H1 (cell line): Measurements from ENCODE around the gene MPPED1. TPM values are rescaled to one million over a fixed set of nuclear protein-coding genes. Genes with fewer than 3 reads are reported as not detected.

Experiments
- CEBPB ChIP-seq: IDR thresholded peaks from 2 replicates; pipeline ENCODE4 v1.6.1; 2012; ENCODE audit warnings: low read depth, low read length
- CREB1 ChIP-seq: IDR thresholded peaks from 2 replicates; pipeline ENCODE4 v1.6.1; 2012; ENCODE audit warnings: inconsistent platforms
- CTCF ChIP-seq, 3 experiments: IDR thresholded peaks; 1 replicate in 2 of 3; 2 replicates in 1 of 3; pipeline versions ENCODE4 v1.5.1 to v1.6.1; 2011; ENCODE audit warnings: low read length in 3 of 3, mild to moderate bottlenecking in 3 of 3, inconsistent platforms in 2 of 3, low read depth in 1 of 3, moderate library complexity in 1 of 3; ENCODE audit not compliant: insufficient read depth in 1 of 3; ENCODE audit errors: control extremely low read depth in 1 of 3
- EP300 ChIP-seq, 2 experiments: IDR thresholded peaks; 1 replicate in 1 of 2; 2 replicates in 1 of 2; pipeline ENCODE4 v1.6.1; 2011 to 2012; ENCODE audit warnings: low read depth in 2 of 2, low read length in 2 of 2, mild to moderate bottlenecking in 2 of 2, borderline replicate concordance in 1 of 2, inconsistent platforms in 1 of 2, moderate library complexity in 1 of 2
- GABPA ChIP-seq: IDR thresholded peaks from 2 replicates; pipeline ENCODE4 v1.6.1; 2011; ENCODE audit warnings: mild to moderate bottlenecking, low read length, moderate library complexity, borderline replicate concordance; ENCODE audit not compliant: insufficient read depth
- HDAC2 ChIP-seq, 2 experiments: fragments of 300-600 bp in 1 of 2; sonication (generic) in 1 of 2; IDR thresholded peaks; 2 replicates each; pipeline ENCODE4 v1.6.1; 2011 to 2012; ENCODE audit warnings: low read depth in 2 of 2, low read length in 2 of 2, mild to moderate bottlenecking in 2 of 2, moderate library complexity in 2 of 2, borderline replicate concordance in 1 of 2, inconsistent platforms in 1 of 2
- SP2 ChIP-seq: IDR thresholded peaks from 2 replicates; pipeline ENCODE4 v1.6.1; 2012; ENCODE audit warnings: mild to moderate bottlenecking, low read length, inconsistent platforms
- SUZ12 ChIP-seq: fragments of 200-600 bp; sonication (generic); IDR thresholded peaks from 2 replicates; pipeline ENCODE4 v1.6.1; 2012; ENCODE audit warnings: mild to moderate bottlenecking, inconsistent platforms, low read length, moderate library complexity, mixed read lengths
- polyA plus RNA-seq, 7 experiments: library from polyadenylated mRNA; depleted of rRNA in 3 of 7; stranded (reverse) in 5 of 7; unstranded in 2 of 7; fragments of >200 nt in 5 of 7; fragments of 200-250 nt in 2 of 7; gene quantifications; 1 replicate in 5 of 7; 2 replicates in 1 of 7; 4 replicates in 1 of 7; pipeline versions ENCODE4 v1.2.1 to v1.2.3, GENCODE V29; 2011 to 2013; ENCODE audit warnings: missing spikeins in 2 of 7, mixed read lengths in 2 of 7
- total RNA-seq: library from RNA; stranded (reverse); fragmentation: NEBNext Ultra II Directional; extraction: Animal tissue kit (Norgen Biotek cat#: 25700); gene quantifications from 2 replicates; pipeline ENCODE4 v1.2.1, GENCODE V29; 2021

MPPED1 gene
- total and polyA plus RNA-seq, 2 of the 8 experiments (the other 6 are each of a cell fraction or from before 2014, with no cell fraction given) = 0.29 to 0.37 TPM

DNA sequence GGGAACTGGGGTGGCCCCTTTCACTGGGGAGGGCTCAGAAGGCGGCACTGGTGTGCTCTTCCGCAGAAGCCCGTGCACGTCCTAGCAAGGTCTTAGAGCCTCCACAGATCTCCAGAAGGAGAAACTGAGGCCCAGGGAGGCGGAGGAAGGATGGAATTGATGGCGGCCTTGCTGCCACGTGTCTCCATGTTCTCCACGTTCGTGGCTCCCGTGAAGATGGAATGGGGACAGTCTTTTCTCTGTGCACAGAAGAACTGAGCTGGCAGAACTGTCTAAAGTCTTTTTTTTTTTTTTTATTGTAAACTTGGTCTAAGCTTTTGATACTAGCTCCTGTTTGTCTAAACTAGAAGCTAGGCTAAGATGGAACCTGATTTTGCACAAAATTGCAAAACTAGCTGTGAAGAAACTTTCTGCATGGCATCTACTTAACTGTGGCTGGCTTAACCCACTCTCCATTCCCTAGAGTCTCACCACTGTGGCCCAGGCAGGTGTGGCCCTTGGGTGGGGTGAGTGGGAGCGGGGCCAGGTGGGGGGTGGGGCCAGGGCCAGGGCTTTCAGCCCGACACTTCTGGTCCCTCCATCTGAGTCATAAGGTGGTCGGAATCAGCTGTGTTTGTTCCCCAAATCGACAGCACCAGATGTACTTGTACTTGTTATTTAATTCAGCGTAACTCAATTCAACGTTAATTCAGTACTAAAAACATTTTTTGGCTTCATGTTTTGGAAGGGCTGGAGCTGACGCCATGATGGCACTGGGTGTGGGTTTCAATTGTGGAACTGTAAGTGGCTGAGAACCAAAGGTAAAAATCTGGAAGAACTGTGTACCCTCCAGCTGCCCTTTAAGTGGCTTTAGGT lies 120.7 kb downstream of the MPPED1 start (continued):
- TF ChIP-seq EP300 (IDR thresholded peaks at IDR 0.05; ENCODE audit: borderline replicate concordance in 1 of 2, low read depth in 2 of 2, low read length in 2 of 2) (no peak), CEBPB (no peak), HDAC2 (IDR thresholded peaks at IDR 0.05; ENCODE audit: borderline replicate concordance in 1 of 2, low read depth in 2 of 2, low read length in 2 of 2) (no peak), SUZ12 (no peak), CREB1 (no peak), SP2 (no peak), CTCF (IDR thresholded peaks at IDR 0.05; ENCODE audit: control extremely low read depth in 1 of 3, insufficient read depth in 1 of 3, low read depth in 1 of 3, low read length in 3 of 3) (no peak), GABPA (no peak)
